ENCODE results near the gene MGMT.

The MGMT gene

DNA sequence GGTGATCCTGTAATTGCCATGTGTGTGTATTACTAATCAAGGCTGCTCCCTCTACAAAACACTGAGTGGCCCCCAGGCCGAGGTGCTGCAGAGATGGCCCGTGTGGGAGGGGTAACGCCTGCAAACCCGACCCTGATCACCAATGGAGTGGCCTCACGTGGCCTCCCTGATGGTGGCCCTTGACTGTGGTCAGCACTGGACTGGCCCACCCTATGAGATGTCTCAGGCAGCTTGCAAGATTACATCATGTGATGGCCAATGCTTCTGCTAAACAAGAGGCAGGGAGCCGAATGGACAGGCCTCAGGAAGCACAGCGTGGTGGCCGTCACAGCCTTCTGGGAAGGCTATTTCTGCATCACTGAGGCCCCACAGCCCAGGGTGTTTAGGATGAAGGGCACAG lies 186.4 kb downstream of the MGMT start:
- no peaks in the 10 kb centered on the region for H3K27me3 ChIP-seq (ENCODE audit: insufficient read depth, low read length, poor library complexity)
- no peak for TF ChIP-seq EZH2 (IDR thresholded peaks at IDR 0.05; ENCODE audit: borderline replicate concordance, low read depth, low read length, severe bottlenecking)
- TF ChIP-seq, protein P1, sequence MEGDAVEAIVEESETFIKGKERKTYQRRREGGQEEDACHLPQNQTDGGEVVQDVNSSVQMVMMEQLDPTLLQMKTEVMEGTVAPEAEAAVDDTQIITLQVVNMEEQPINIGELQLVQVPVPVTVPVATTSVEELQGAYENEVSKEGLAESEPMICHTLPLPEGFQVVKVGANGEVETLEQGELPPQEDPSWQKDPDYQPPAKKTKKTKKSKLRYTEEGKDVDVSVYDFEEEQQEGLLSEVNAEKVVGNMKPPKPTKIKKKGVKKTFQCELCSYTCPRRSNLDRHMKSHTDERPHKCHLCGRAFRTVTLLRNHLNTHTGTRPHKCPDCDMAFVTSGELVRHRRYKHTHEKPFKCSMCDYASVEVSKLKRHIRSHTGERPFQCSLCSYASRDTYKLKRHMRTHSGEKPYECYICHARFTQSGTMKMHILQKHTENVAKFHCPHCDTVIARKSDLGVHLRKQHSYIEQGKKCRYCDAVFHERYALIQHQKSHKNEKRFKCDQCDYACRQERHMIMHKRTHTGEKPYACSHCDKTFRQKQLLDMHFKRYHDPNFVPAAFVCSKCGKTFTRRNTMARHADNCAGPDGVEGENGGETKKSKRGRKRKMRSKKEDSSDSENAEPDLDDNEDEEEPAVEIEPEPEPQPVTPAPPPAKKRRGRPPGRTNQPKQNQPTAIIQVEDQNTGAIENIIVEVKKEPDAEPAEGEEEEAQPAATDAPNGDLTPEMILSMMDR (IDR thresholded peaks at IDR 0.05; ENCODE audit: borderline replicate concordance, extremely low read depth, low read length, poor library complexity, severe bottlenecking) = no peak
- no peaks in the 10 kb centered on the region for H3K79me2 ChIP-seq (ENCODE audit: insufficient read depth, low read length)
- no peaks in the 10 kb centered on the region for H3K4me1 ChIP-seq (ENCODE audit: insufficient read depth, low read length)
- H3K36me3 ChIP-seq (ENCODE audit: insufficient read depth, low read length) = no peaks in the 10 kb centered on the region
- ATAC-seq (ENCODE audit: insufficient read depth, low read depth) (no peak), DNase-seq (no peak)
- no peak overlapping the region for H3K9ac ChIP-seq (ENCODE audit: low read depth, low read length)
- H3K27ac ChIP-seq (ENCODE audit: low read length) = no peak overlapping the region
- no peak overlapping the region for H2AFZ ChIP-seq (ENCODE audit: low read depth, low read length)
- no peak overlapping the region for H3K4me2 ChIP-seq (ENCODE audit: insufficient read depth, low read length)
- no peaks in the 10 kb centered on the region for H3K9me3 ChIP-seq (ENCODE audit: insufficient read depth, low read length, severe bottlenecking)
- no peak overlapping the region for H3K4me3 ChIP-seq (ENCODE audit: low read depth in 1 of 2, low read length in 2 of 2)
- peaks cover 11% of the 10 kb centered on the region; the same call in 1 of the 2 replicates for H4K20me1 ChIP-seq (ENCODE audit: insufficient read depth, low read length)

DNA sequence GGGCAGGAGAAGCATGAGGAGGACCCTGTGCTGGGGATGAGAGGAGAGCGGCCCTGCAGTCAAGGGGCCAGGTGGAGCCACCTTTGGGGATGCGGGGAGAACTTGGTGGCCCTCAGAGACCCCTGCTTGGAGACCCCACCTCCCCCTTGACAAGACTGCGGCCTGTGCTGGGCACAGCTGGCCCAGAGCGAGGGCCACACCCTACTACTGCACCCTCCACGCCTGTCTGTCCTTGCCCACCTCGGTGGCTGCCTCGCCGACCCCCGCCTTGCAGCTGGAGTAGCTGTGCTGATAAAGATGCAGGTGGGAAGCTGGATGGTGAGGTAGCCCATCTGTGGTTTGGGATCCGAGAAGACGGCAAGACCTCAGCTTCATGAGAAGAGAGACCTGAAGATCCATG lies 186.8 kb downstream of the MGMT start:
- Histone ChIP-seq H3K4me3 (ENCODE audit: low read depth in 1 of 2, low read length in 2 of 2) (no peak overlapping the region), H3K79me2 (ENCODE audit: insufficient read depth, low read length) (no peaks in the 10 kb centered on the region), H3K27ac (ENCODE audit: low read length) (no peak overlapping the region), H3K27me3 (ENCODE audit: insufficient read depth, low read length, poor library complexity) (no peaks in the 10 kb centered on the region), H3K9ac (ENCODE audit: low read depth, low read length) (no peak overlapping the region), H2AFZ (ENCODE audit: low read depth, low read length) (no peak overlapping the region), H3K4me2 (ENCODE audit: insufficient read depth, low read length) (no peak overlapping the region), H3K9me3 (ENCODE audit: insufficient read depth, low read length, severe bottlenecking) (no peaks in the 10 kb centered on the region), H3K4me1 (ENCODE audit: insufficient read depth, low read length) (no peaks in the 10 kb centered on the region), H4K20me1 (ENCODE audit: insufficient read depth, low read length) (peaks cover 11% of the 10 kb centered on the region; the same call in 1 of the 2 replicates), H3K36me3 (ENCODE audit: insufficient read depth, low read length) (no peaks in the 10 kb centered on the region)
- DNase-seq (no peak), ATAC-seq (ENCODE audit: insufficient read depth, low read depth) (no peak)
- TF ChIP-seq, protein P1 (IDR thresholded peaks at IDR 0.05; ENCODE audit: borderline replicate concordance, extremely low read depth, low read length, poor library complexity, severe bottlenecking) = no peak
- no peak for TF ChIP-seq EZH2 (IDR thresholded peaks at IDR 0.05; ENCODE audit: borderline replicate concordance, low read depth, low read length, severe bottlenecking)

DNA sequence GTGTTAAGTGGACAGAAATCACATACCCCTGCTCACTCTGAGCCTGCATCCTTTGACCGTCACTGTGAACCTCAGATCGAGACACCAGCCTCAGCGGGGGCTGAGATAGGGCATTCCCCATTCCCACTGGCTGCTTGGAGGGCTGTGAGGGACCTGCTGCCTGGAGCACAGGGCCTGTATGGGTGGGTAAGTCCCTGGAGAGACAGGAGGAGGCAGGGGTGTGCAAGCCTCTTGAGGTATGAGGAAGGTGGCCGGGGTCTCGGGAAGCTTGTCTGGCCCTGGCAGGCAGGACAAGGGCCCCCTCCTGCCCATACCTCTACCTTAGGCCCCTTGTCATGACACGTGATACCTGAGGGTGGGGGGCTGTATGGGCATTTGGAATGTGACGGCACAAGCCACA lies 187.4 kb downstream of the MGMT start:
- ATAC-seq (ENCODE audit: insufficient read depth, low read depth) = no peak

More for the DNA sequence above, 187.4 kb downstream of the MGMT start:
- Histone ChIP-seq H3K4me3 (ENCODE audit: low read depth in 1 of 2, low read length in 2 of 2) (no peak overlapping the region), H4K20me1 (ENCODE audit: insufficient read depth, low read length) (0 out of 2 replicates have a peak, but pooled peaks cover 11% of the 10 kb centered on the region), H3K79me2 (ENCODE audit: insufficient read depth, low read length) (no peaks in the 10 kb centered on the region), H3K9me3 (ENCODE audit: insufficient read depth, low read length, severe bottlenecking) (no peaks in the 10 kb centered on the region), H3K4me1 (ENCODE audit: insufficient read depth, low read length) (no peaks in the 10 kb centered on the region), H3K9ac (ENCODE audit: low read depth, low read length) (no peak overlapping the region), H3K27me3 (ENCODE audit: insufficient read depth, low read length, poor library complexity) (no peaks in the 10 kb centered on the region), H3K4me2 (ENCODE audit: insufficient read depth, low read length) (no peak overlapping the region), H2AFZ (ENCODE audit: low read depth, low read length) (no peak overlapping the region), H3K27ac (ENCODE audit: low read length) (no peak overlapping the region), H3K36me3 (ENCODE audit: insufficient read depth, low read length) (no peaks in the 10 kb centered on the region)
- no peak for TF ChIP-seq EZH2 (IDR thresholded peaks at IDR 0.05; ENCODE audit: borderline replicate concordance, low read depth, low read length, severe bottlenecking)
- TF ChIP-seq, protein P1 (IDR thresholded peaks at IDR 0.05; ENCODE audit: borderline replicate concordance, extremely low read depth, low read length, poor library complexity, severe bottlenecking) = no peak
- DNase-seq = no peak
